OCI-LY1 (cell line): ENCODE measurements around the gene SMOC2.

Experiments used
- CTCF ChIP-seq: fragments of 200-600 bp; sonication (generic), shearing (Covaris generic); IDR thresholded peaks from 2 replicates; pipeline ENCODE4 v1.5.1; 2017; ENCODE audit warnings: mild to moderate bottlenecking, antibody characterized with exemption, low read length, moderate library complexity, mixed read lengths
- EZH2 ChIP-seq: fragments of 200-600 bp; sonication (generic), shearing (Covaris generic); IDR thresholded peaks from 2 replicates; pipeline ENCODE4 v1.8.0; 2017; ENCODE audit warnings: borderline replicate concordance, mixed run types, mild to moderate bottlenecking, antibody characterized with exemption, low read length, moderate library complexity, mixed read lengths

- TF ChIP-seq EZH2 (no peak), CTCF (no peak)
These were observed 273.7 kb downstream of the SMOC2 start for GRCh38 chr6:168714547-168715260.
